Bladder microvascular endothelial cell (primary cell): ENCODE data around the gene ANKRD29. TPM values are rescaled to one million over a fixed set of nuclear protein-coding genes. Genes with fewer than 3 reads are reported as not detected.

Experiments used
- total RNA-seq: library from RNA; depleted of rRNA; stranded (reverse); fragments of >200 nt; gene quantifications from 2 replicates; pipeline ENCODE4 v1.2.3, GENCODE V29; 2014

ANKRD29 gene
- 3.8 and 4.9 TPM in 2 replicates for total RNA-seq

GRCh38 chr18:23662309-23663263 is at the start of gene ANKRD29:
TSS of gene ANKRD29 (minus strand) at chr18:23662911. CDS start at chr18:23662730, 181 bp downstream.

GRCh38 chr18:23689031-23689615 is 26.4 kb upstream of the ANKRD29 start, which contains the start of gene LAMA3:
TSS of gene LAMA3 (plus strand) at chr18:23689453. CDS start at chr18:23689684, 231 bp downstream.

GRCh38 chr18:23586249-23587196 is 76.2 kb downstream of the ANKRD29 start, which contains the start of gene NPC1:
TSS of gene NPC1 (minus strand) at chr18:23586506. CDS start at chr18:23586343, 163 bp downstream.

Other genes with a start within 250 kb of the ANKRD29 start
- 45.3 and 71.9 TPM in 2 replicates for gene RIOK3, start 209.6 kb downstream of the ANKRD29 start, total RNA-seq
- 15.7 and 30.1 TPM in 2 replicates for gene RMC1, start 159.4 kb downstream of the ANKRD29 start, total RNA-seq
- gene NPC1, start 76.4 kb downstream of the ANKRD29 start, total RNA-seq: 30.1 and 60.4 TPM in 2 replicates
- 12.6 TPM in 2 replicates for gene LAMA3, start 26.5 kb upstream of the ANKRD29 start, total RNA-seq